Stimulated activated CD4-positive, alpha-beta T cell treated with anti-CD3 and anti-CD28 coated beads, Interleukin-12 subunit alpha, Interleukin-12 subunit beta, amount 100 ng/mL, for 24 hours (primary cell): ENCODE measurements around the gene OTX1.
A peak's percentile ranks its signal among the peaks of the same experiment; 100 is the strongest.
"Not testable (repeated sequence)": the region's sequence is repeated elsewhere in the genome, so short reads cannot be mapped to it uniquely, and the experiment has no call there.

Experiments
- DNase-seq, 2 experiments: peaks; one replicate each; pipeline ENCODE4 v3.0.0-alpha.2; 2020; ENCODE audit warnings: low read depth in 2 of 2

Gene OTX1

GRCh38 chr2:63050334-63051041 lies at the start of gene OTX1:
TSS of gene OTX1 (plus strand) at chr2:63050830. CDS start at chr2:63052991, 2,161 bp downstream.
- peak; percentile 40 to 51 for DNase-seq

- no peak for DNase-seq
Observed at GRCh38 chr2:63001576-63001975, 49.1 kb upstream of the OTX1 start.

GRCh38 chr2:63003351-63003750 lies 47.3 kb upstream of the OTX1 start:
- no peak for DNase-seq

- no peak for DNase-seq
Observed at GRCh38 chr2:63007813-63008458, 42.7 kb upstream of the OTX1 start.

- DNase-seq: no peak
Observed at GRCh38 chr2:63008838-63009237, 41.8 kb upstream of the OTX1 start.

GRCh38 chr2:63009490-63009889 lies 41.1 kb upstream of the OTX1 start:
- no peak for DNase-seq

GRCh38 chr2:63012541-63012940 lies 38.1 kb upstream of the OTX1 start:
- DNase-seq: no peak

- no peak for DNase-seq
Observed at GRCh38 chr2:63013438-63013837, 37.2 kb upstream of the OTX1 start.

GRCh38 chr2:63015389-63015788 lies 35.2 kb upstream of the OTX1 start:
- no peak for DNase-seq

GRCh38 chr2:63018439-63018838 lies 32.2 kb upstream of the OTX1 start:
- DNase-seq: no peak

GRCh38 chr2:63019686-63020085 lies 30.9 kb upstream of the OTX1 start:
- not testable (repeated sequence) for DNase-seq

- no peak for DNase-seq
Observed at GRCh38 chr2:63023444-63023843, 27.2 kb upstream of the OTX1 start.

- DNase-seq: no peak
Observed at GRCh38 chr2:63027220-63027619, 23.4 kb upstream of the OTX1 start.

GRCh38 chr2:63029058-63029457 lies 21.6 kb upstream of the OTX1 start:
- DNase-seq: no peak

- DNase-seq: no peak
Observed at GRCh38 chr2:63034526-63034925, 16.1 kb upstream of the OTX1 start.

GRCh38 chr2:63035169-63035568 lies 15.5 kb upstream of the OTX1 start:
- DNase-seq: no peak

- no peak for DNase-seq
Observed at GRCh38 chr2:63035660-63036059, 15.0 kb upstream of the OTX1 start.

- no peak for DNase-seq
Observed at GRCh38 chr2:63038034-63038433, 12.6 kb upstream of the OTX1 start.

- DNase-seq: no peak
Observed at GRCh38 chr2:63040586-63040985, 10.0 kb upstream of the OTX1 start.

GRCh38 chr2:63041592-63041991 lies 9.0 kb upstream of the OTX1 start:
- DNase-seq: no peak

- no peak for DNase-seq
Observed at GRCh38 chr2:63044362-63045327, 6.0 kb upstream of the OTX1 start.

GRCh38 chr2:63046552-63046951 lies 4.1 kb upstream of the OTX1 start:
- no peak for DNase-seq
